HG03521 (cell line): ENCODE measurements around the gene CNPY4.

ENCODE experiments used
- ATAC-seq: cut with Tn5 transposase; IDR thresholded peaks from one replicate; pipeline ENCODE4 v1.9.1; 2021; ENCODE audit warnings: mild to moderate bottlenecking, moderate library complexity; ENCODE audit not compliant: unreplicated experiment

CNPY4 gene

GRCh38 chr7:100091411-100092181 is 27.8 kb upstream of the CNPY4 start:
- ATAC-seq, result no peak

GRCh38 chr7:100093054-100093453 is 26.4 kb upstream of the CNPY4 start:
- ATAC-seq, result no peak

GRCh38 chr7:100093498-100093897 is 25.9 kb upstream of the CNPY4 start:
- no peak for ATAC-seq

GRCh38 chr7:100093925-100094486 is 25.4 kb upstream of the CNPY4 start:
- ATAC-seq, result no peak

- no peak for ATAC-seq
Measured at GRCh38 chr7:100095289-100095688, 24.1 kb upstream of the CNPY4 start.

- no peak for ATAC-seq
Measured at GRCh38 chr7:100095704-100096103, 23.7 kb upstream of the CNPY4 start.

GRCh38 chr7:100098913-100099312 is 20.5 kb upstream of the CNPY4 start:
- no peak for ATAC-seq

- ATAC-seq, result no peak
Measured at GRCh38 chr7:100099452-100099851, 20.0 kb upstream of the CNPY4 start.

GRCh38 chr7:100100420-100101015 is 18.9 kb upstream of the CNPY4 start:
- peak; percentile 58 for ATAC-seq

GRCh38 chr7:100101016-100101862 is 18.2 kb upstream of the CNPY4 start, which contains the start of the genes AP4M1 and MCM7:
TSS of gene AP4M1 (plus strand) at chr7:100101643. CDS start at chr7:100101715, 72 bp downstream.
TSS of gene MCM7 (minus strand) at chr7:100101397. CDS start at chr7:100101294, 103 bp downstream.
- peak; percentile 84 for ATAC-seq

- ATAC-seq, result no peak
Measured at GRCh38 chr7:100102950-100103840, 16.2 kb upstream of the CNPY4 start.

- no peak for ATAC-seq
Measured at GRCh38 chr7:100105534-100105933, 13.9 kb upstream of the CNPY4 start.

- no peak for ATAC-seq
Measured at GRCh38 chr7:100106633-100107032, 12.8 kb upstream of the CNPY4 start.

- ATAC-seq, result no peak
Measured at GRCh38 chr7:100107125-100107737, 12.2 kb upstream of the CNPY4 start.

GRCh38 chr7:100107890-100108289 is 11.5 kb upstream of the CNPY4 start:
- no peak for ATAC-seq

GRCh38 chr7:100109521-100110163 is 9.8 kb upstream of the CNPY4 start:
- no peak for ATAC-seq

- ATAC-seq, result no peak
Measured at GRCh38 chr7:100111156-100111555, 8.3 kb upstream of the CNPY4 start.

GRCh38 chr7:100111914-100112313 is 7.5 kb upstream of the CNPY4 start:
- no peak for ATAC-seq

GRCh38 chr7:100115026-100115425 is 4.4 kb upstream of the CNPY4 start:
- ATAC-seq, result no peak
